DMS114 treated with DMSO at 0.1 percent for 48 hours (cell line): Measurements from ENCODE around the gene LILRB5.
A peak's percentile ranks its signal among the peaks of the same experiment; 100 is the strongest.
"Not testable (repeated sequence)": the region's sequence is repeated elsewhere in the genome, so short reads cannot be mapped to it uniquely, and the experiment has no call there.

Experiments
- DNase-seq: peaks from one replicate; lab custom pipeline; 2025; ENCODE audit not compliant: unreplicated experiment; lab: John Stamatoyannopoulos, UW

LILRB5 gene

DNA sequence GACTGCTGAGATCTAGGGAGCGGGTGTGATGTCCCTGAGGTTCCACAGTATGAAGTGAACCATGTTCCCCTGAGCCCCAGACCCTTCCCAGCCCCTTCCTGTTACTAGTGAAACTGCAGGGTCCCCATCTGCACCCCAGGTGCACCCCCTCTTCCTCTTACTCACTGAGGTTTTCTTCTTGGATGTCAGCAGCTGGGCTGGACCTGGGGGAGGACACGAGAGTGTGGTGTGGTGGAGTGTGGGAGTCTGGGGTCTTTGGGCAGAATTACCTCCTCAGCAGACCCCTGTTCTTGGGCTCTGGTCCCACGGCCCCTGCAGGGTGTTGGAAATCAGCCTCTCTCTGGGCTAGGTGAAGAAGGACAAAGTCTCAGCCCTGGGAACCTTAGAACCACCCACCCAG is 11.1 kb downstream of the LILRB5 start:
- no peak for DNase-seq

DNA sequence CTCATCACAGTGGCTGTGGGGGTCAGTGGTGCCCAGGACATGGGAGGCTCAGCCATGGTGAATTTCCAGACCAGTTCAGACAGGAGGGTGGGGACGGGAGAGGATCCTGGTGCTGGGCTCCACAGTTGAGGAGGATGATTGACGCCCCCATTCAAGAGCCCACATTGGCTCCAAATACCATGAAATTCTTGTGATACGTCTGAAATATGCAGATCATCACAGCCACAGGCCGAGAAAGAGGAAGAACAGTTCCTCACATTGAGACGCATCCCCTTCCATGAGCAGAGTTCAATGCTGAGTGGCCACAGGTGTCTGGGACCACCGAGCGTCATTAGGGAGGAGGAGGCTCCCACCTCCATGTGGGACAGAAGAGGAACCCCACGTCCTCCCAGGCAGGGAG is 13.3 kb downstream of the LILRB5 start:
- DNase-seq: not testable (repeated sequence)

DNA sequence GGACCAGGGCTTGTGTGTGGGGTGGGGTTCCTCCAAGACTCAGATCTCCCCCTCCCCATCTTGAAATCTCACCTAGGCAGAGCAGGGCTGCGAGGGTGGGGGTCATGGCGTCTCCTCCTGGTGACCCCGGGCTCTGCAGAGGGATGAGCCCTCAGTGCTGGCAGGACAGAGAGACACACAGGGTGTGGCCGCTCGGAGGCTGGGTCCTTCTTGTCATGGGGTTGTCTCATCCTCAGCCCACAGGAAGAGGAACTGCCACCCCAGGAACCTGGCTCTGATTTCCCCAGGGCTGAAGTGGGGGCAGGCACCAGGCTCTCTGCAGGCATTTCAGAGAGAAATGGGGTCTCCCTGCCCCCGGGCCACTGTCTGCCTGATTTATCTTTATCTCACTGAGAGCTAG is 14.4 kb downstream of the LILRB5 start, which contains the start of gene LILRA6:
TSS of gene LILRA6 (minus strand) at position 145 of the 400 bp plus-strand sequence.
- not testable (repeated sequence) for DNase-seq

DNA sequence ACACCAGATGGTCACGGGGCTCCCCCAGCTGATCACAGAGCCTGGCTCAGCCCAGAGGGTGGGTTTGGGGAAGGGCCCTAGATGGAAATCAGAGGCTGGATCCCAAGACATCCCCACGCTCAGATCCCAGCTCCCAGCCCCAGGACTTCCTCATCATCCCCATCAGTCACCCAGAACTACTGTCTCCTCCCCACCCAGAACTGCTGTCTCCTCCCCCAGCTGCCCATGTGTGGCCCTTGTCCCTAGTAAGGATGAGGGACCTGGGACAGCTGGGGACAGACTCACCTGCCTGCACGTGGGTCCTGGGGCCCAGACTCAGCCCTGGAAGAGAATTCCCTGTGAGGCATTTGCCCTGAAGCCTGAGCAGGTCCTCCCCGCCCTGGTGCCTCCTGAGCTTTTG is 14.8 kb downstream of the LILRB5 start:
- DNase-seq: not testable (repeated sequence)

DNA sequence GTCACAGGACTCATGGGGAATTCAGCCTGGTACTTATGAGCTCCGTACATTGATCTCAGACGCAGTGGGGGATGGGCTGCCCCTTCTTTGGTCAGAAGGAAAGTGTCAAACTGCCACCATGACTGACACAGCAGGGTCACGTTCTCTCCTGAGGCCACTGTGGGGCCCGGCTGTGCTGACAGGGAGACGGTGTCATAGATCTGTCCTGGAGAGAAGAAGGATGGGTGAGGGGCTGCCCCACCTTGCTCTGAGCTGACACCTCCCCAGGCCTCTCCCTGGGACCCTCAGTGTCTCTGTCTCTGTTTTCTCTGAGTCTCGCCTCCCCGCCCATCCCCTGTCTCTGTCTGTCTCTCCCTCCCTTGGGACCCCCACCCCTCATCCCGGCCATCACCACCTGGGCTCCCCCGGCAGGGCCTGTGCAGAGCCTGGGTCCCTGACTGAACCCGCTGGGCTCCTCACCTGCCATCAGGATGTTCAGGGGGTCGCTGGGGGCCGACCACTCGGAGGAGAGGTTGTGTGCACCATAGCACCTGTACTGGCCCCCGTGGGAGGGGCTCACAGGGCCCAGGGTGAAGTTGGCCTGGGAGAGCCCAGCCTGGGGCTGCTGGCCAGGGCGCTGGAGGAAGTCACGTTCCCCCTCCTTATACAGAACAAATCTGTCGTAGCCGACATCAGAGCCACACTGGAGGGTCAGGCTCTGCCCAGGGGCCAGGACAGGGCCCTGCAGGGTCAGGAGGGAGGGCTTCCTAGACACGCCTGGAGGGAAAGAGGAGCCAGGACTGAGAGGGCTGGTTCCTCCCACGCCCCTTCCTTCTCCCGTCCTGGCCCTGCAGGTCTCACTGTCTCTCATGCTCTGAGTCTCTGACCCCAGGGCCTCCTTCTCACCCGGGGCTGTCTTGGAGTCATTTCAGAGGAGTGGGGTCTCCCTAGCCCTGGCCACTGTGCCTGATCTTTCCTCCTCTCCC is 16.4 kb downstream of the LILRB5 start:
- DNase-seq: not testable (repeated sequence)

DNA sequence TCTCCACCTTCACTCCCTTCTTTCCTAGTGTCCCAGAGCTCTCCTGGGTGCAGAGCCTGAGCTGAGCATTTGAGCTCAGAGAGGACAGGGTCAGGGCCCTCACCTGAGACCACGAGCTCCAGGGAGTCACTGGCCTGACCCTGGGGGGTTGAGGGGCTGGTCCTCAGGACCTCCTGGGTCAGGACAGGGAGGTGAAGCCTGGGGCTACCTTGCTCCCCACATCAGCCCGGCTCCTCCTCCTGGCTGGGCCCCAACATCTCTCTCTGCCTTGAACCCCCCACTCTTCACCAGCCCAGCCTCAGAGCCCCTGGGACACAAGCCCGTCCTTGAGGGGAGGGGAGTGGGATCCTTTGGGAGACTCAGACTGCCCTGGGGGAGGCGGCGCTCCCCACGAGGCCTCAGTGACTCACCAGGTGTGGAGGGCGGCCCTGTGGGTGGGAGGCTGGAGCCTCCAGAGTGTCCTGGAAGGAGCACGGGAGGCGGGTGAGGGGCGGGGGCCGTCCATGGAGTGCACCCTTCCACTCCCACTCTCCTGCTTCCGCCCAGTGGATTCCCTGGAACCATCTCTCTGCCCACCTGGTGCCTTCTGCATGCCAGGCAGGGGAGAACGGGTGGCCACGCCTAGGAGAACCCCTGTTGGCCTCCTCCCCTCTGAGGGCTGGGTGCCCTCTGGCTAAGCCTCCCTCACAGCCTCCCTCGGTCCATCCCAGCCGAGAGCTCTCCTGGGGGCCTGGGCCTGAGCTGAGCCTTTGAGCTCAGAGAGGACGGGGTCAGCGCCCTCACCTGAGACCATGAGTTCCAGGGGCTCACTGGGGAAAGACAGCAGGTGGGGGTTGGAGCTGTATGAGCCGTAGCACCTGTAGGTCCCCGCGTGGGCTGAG is 17.3 kb downstream of the LILRB5 start:
- not testable (repeated sequence) for DNase-seq

DNA sequence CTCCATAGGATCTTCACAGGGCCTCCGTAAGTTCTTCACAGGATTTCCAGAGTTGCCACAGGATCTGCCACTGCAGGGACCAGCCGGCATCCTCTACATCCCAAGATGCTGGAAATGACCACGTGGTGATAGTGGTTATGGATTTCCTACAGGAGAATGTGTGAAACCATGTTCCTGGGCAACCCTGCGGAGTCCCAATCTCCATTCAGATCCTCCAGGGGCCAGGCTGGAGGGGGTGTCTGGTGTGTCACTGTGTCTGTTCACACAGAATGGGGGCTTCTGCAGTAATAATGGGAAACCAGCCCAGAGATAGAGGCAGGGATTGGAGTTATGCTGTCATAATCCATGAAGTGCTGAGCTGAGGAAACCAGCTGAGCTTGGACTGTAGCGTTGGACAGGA is 23.1 kb downstream of the LILRB5 start:
- no peak for DNase-seq

DNA sequence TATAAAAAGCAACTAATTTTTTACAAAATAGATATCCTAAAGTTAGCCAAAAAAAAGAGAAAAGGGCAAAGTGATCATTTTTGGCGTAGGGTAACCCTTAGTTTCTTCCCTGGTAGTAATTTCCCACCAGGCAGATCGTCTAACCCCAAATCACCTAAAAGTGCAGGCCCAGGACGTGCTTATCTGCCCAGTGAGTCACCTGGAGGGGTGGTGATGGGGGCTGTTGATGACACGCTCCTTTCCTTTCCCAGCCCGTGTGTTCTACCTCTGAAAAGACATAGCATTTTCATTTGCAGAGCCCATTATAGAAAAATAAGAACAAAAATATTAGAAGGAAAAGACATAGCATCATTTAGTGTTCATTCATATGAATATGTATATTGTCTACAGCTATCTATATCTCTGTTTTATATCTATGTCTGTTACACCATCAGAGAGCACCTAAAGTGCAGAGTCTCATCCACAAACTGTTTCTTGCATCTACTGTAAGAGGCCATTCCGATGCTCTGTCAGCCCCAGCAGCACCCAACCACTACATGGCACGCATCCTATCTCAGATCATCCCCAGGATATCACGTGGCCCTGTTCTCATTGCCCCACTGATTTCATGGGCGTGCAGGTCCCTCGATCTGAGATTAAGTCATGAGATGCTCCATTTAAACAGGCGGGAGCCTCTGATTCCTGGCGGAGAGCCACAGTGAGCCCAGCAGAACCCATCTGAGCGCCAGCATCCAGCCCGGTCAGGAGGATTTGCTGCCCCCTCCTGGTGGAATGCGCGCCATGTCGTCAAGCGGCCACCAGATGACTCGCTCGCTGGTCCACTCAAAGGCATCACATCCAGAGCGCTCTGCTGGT is 25.8 kb downstream of the LILRB5 start:
- peak; percentile 32 for DNase-seq

DNA sequence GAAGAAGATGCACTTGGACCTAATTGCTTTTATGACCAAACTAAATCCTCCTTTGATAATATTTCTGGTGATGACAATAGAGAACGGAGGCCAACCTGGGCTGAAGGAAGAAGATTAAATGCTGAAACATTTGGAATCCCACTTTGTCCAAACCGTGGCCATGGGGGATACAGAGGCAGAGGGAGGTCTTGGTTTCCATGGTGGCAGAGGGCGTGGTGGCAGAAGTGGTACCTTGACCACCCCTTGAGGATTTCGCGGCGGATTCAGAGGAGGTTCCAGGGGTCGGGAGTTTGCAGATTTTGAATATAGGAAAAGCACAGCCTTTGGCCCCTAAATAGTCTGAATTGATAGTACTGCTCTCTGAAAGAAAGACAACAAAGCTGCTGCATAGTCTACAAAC is 27.0 kb downstream of the LILRB5 start:
- DNase-seq: no peak

DNA sequence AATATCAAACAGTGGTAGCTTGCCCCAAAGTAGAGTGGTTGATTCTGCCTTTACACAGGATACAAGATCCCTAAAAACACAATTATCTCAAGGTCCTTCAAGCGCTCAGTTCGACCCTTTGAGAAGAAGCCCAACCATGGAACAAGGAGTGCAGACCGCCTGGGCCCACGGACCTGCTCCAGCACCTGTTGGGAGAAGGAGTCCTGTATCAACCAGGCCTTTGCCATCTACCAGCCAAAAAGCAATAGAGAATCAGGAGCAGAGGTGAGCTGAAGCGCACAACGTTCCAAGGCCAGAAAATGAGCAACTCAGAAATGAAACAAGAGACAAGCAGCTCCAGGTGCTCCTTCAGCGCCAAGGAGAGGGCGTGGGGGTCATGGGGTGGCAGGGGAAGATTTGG is 27.9 kb downstream of the LILRB5 start:
- DNase-seq: no peak

DNA sequence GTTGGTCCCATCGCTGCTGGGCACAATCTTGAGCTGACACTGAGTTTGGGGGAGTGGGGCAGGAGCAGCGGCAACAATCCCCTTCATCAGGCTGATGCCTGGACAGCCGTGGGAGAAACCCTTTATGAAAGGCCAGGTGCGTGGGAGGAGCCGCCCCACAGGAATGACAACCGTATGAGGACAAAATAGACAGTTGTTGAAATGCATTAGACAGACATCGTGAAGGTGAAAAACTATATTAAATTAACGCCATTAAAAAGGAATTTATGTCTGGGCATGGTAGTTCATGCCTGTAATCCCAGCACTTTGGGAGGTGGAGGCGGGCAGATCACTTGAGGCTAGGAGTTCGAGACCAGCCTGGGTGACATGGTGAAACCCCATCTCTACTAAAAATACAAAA is 32.5 kb downstream of the LILRB5 start:
- not testable (repeated sequence) for DNase-seq

DNA sequence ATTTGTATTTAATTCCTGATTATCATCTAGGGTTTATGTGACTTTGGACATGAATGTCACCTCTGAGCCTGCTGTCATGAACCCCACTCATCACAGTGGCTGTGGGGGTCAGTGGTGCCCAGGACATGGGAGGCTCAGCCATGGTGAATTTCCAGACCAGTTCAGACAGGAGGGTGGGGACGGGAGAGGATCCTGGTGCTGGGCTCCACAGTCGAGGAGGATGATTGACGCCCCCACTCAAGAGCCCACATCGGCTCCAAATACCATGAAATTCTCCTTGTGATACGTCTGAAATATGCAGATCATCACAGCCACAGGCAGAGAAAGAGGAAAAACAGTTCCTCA is 33.2 kb downstream of the LILRB5 start:
- not testable (repeated sequence) for DNase-seq

DNA sequence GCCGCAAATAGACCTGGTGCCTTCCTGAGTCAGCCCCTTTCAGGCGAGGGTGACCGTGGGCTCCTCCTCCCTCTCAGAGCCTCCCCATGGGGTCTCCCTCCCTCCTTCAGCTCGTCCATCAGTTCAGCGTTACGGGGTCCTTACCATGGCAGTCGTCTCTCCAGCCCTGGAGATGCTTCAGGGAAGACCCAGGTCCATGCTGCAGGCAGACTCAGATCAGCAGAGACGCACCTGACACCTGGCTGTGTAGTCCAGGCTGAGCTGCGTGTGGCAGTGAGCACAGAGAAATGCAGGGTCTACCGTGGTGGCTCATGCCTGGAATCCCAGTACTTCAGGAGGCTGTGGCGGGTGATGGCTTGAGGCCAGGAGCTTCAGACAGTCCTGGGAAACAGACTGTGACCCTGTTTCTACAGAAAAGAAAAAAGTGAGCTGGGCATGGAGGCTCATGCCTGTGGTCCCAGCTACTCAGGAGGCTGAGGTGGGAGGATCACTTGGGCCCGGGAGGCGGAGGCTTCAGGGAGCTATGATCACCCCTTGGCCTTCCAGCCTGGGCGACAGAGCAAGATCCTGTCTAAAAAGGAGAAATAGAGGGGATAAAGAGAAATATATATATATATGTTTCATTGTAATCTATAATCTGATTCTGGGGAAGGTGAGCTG is 33.7 kb downstream of the LILRB5 start:
- DNase-seq: not testable (repeated sequence)

DNA sequence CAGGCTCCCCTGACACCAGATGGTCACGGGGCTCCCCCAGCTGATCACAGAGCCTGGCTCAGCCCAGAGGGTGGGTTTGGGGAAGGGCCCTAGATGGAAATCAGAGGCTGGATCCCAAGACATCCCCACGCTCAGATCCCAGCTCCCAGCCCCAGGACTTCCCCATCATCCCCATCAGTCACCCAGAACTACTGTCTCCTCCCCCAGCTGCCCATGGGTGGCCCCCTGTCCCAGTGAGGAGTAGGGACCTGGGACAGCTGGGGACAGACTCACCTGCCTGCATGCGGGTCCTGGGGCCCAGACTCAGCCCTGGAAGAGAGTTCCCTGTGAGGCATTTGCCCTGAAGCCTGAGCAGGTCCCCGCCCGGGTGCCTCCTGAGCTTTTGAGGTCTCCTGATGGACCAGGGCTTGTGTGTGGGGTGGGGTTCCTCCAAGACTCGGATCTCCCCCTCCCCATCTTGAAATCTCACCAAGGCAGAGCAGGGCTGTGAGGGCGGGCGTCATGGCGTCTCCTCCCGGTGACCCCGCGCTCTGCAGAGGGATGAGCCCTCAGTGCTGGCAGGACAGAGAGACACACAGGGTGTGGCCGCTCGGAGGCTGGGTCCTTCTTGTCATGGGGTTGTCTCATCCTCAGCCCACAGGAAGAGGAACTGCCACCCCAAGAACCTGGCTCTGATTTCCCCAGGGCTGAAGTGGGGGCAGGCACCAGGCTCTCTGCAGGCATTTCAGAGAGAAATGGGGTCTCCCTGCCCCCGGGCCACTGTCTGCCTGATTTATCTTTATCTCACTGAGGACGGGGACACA is 34.4 kb downstream of the LILRB5 start, which contains the start of gene LILRB3:
TSS of gene LILRB3 (minus strand) at position 534 of the 803 bp plus-strand sequence. CDS start at position 503, 31 bp downstream.
- not testable (repeated sequence) for DNase-seq

DNA sequence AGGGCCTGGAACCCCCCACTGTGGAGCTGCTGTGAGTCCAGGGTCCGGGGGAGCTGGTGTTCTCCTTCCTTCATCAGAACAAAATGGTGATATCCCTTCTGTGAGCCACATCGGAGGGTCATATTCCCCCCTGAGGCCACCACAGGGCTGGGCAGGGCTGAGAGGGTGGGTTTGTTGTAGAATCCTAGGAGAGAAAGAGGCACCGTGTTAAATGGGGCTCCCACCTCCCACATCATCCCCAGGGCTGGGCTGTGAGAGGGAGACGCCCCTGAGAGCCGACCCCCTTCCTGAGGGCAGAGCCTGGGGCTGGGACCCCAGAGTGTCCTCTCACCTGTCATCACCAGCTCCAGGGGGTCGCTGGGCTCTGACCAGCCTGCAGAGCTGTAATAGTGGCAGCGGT is 35.1 kb downstream of the LILRB5 start:
- not testable (repeated sequence) for DNase-seq

DNA sequence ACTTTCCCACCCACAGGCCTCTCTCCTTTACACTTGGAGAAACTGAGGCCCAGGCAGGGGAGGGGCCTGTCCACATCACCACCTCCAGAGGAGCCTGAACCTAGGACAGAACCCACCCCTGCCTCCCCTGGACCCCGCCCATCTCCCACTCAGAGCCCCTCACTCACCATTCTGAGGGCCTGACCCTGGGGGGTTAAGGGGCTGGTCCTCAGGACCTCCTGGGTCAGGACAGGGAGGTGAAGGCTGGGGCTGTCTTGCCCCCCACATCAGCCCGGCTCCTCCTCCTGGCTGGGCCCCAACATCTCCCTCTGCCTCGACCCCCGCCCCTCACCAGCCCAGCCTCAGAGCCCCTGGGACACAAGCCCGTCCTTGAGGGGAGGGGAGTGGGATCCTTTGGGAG is 37.4 kb downstream of the LILRB5 start:
- DNase-seq: not testable (repeated sequence)

DNA sequence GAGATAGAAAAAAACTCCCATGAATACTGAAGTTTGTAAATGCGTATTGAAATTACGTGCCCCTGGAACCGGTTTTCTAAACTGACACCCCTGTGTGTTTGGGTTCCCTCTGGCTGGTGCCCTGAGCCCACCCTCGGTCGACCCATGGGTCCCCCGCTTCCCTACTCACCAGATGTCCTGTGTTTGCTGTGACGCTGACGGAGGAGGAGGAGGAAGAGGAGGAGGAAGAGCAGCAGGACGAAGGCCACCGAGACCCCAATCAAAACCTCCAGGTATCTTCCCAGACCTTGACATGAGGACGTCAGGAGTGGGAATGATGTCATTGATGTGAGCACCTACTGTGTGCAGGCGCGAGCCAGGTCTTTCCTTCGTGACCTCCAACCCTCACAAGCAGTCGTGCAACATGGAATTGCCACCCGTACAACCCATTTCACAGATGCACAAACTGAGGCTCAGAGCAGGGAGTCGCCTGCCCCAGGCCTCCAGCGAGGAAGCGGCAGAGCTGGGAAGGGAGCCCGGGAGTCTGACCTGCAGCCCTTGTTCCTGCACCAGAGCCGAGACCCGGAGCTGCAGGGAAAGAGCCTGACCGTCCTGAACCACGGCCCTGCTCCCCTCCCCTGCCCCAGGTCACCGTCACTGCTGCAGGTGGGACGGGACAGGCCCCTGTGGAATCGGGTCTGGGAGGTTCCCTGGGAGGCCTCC is 38.0 kb downstream of the LILRB5 start:
- DNase-seq: no peak

DNA sequence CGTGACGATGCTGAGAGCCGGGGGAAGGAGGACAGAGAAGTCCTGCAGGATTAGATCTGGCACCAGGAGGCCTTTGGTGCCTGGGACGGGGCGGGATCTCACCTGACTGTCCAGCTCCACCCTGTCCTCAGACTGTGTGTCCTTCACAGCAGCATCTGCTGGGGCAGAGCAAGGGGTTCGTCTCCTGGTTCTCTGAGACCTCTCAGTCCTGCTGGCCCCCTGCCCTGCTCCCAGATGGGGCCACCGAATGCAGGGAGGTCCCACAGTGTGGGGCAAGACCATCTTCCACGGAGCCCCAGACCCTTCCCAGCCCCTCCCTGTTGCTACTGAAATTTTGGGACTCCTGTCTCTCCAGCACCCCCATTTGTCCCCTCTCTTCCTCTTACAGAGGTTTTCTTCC is 38.8 kb downstream of the LILRB5 start:
- DNase-seq: no peak
